ENCODE data around the gene ASXL2. TPM values are rescaled to one million over a fixed set of nuclear protein-coding genes. Genes with fewer than 3 reads are reported as not detected.

ASXL2 gene
- 3.6 and 4.8 TPM in 2 replicates for total RNA-seq

DNA sequence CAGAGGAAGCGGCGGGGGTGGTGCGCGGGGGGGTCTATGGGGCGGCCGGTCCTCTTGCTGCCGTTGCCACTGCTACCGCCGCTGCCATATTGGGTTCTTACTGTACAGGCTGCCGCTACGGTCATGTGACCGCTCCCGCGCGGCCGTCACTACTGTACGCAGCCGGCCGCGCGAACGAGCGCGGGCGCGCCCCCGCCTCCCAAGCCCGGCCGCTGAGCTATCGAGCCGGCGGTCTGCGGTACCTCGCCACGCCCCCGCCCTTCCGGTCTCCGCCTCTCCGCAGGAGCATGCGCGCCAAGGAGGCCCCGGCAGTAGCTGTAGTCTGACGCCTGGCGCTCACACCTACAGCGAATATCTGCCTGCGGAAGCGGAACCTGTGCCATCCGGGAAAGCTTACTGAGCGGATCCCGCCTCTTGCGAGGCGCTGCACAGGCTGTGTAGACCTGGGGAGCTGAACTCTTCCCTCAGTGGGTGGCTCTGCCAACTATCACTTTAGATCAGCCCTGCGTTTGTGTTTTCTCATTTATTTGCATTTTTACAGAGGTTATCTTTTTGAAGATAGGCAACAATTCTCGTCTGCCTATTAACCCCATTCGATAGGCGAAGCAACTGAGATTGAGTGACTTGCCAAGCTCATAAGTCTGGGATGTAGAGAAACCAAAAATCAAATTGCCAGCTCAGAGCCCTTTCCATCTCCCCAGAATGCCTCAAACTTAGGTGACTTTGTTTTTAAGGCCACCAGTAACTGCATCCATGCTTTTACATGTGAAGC lies at the start of gene ASXL2:
ASXL2 (minus strand) TSS at position 127 of the 772 bp plus-strand sequence. CDS start 265 bp downstream, outside the sequence.

Other genes with a start within 250 kb of the ASXL2 start
- gene DTNB, start 204.9 kb downstream of the ASXL2 start, total RNA-seq: 3.4 and 4.0 TPM in 2 replicates
- gene KIF3C, start 104.0 kb upstream of the ASXL2 start, total RNA-seq: 7.9 and 11.5 TPM in 2 replicates
- gene RAB10, start 155.6 kb upstream of the ASXL2 start, total RNA-seq: 81.2 and 167 TPM in 2 replicates